ENCODE results near the gene BRD8. TPM values are rescaled to one million over a fixed set of nuclear protein-coding genes. Genes with fewer than 3 reads are reported as not detected.

Gene BRD8
- total and polyA plus RNA-seq, 9 of the 15 experiments (the other 6 are each of a cell fraction or from before 2014, with no cell fraction given), result 54.6 to 163 (median 87.0) TPM

- no peak for TF ChIP-seq CSDE1 (IDR thresholded peaks at IDR 0.05)
These were observed 7.6 kb upstream of the BRD8 start (continued) for GRCh38 chr5:138186002-138186447.

DNA sequence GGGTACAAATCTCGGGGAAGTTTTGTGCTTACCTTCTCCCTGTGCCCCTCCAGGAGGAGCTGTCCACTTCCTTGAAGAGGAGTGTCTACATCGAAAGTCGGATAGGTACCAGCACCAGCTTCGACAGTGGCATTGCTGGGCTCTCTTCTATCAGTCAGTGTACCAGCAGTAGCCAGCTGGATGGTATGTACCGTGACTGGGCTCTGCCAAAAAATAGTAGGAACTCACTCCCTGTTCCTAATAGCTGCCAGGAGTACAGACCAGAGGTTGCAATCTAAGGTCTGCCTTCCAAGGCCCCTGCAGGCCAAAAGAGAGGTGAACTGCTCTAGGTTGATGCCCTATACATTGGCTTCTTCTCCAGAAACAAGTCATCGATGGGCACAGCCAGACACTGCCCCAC, 4.4 kb upstream of the BRD8 start:
- intact Hi-C loops (cut with micrococcal nuclease) (loop anchor here (5.0 kb wide), 1 partner anchor 169 kb away; the partner anchor contains the start of gene KDM3B), in situ Hi-C loops (cut with MboI) (loop anchor here (5.0 to 25.0 kb wide), 2 partner anchors 99 to 229 kb away; no protein-coding TSS in a partner anchor)
- WGBS (ENCODE audit: insufficient coverage, low coverage, missing lambda C conversion rate), result 93% methylated on average over 6 of the region's 6 CpGs
- H3K4me2 ChIP-seq (ENCODE audit: insufficient read depth, low read length), result no peak overlapping the region
- H3K9me3 ChIP-seq (replicated peaks; ENCODE audit: control insufficient read depth, insufficient read depth, low read depth, low read length), result no peaks in the 10 kb centered on the region
- H3K79me2 ChIP-seq (ENCODE audit: control insufficient read depth, insufficient read depth, low read length), result peaks cover 33% of the 10 kb centered on the region
- POLR2A ChIA-PET, result interaction anchor here (0.8 to 1.7 kb wide), 3 partner anchors 9 to 280 kb away, joined by 3 to 5 read pairs (median 3); no protein-coding TSS in a partner anchor
- H2AFZ ChIP-seq (ENCODE audit: low read depth, low read length), result no peak overlapping the region
- TF ChIP-seq SMAD1 (IDR thresholded peaks at IDR 0.05; ENCODE audit: low read depth, low read length, partially characterized antibody) (no peak), TCFL5 (CRISPR knock-in tag; conservative IDR thresholded peaks at IDR 0.05) (no peak), IFI16 (CRISPR knock-in tag; IDR thresholded peaks at IDR 0.05) (no peak), SRF (CRISPR knock-in tag; IDR thresholded peaks at IDR 0.05) (no peak), HLTF (IDR thresholded peaks at IDR 0.05) (no peak), NFIC (IDR thresholded peaks at IDR 0.05) (no peak), TAF15 (IDR thresholded peaks at IDR 0.05; ENCODE audit: low read depth, low read length) (no peak), MAZ (CRISPR knock-in tag; conservative IDR thresholded peaks at IDR 0.05 in 1 of 2, IDR thresholded peaks at IDR 0.05 in 1 of 2) (no peak), HNRNPUL1 (IDR thresholded peaks at IDR 0.05; ENCODE audit: low read length) (no peak), NR1H2 (CRISPR knock-in tag; IDR thresholded peaks at IDR 0.05) (no peak), MBD1 (CRISPR knock-in tag; IDR thresholded peaks at IDR 0.05) (no peak), STAT5A (IDR thresholded peaks at IDR 0.05; ENCODE audit: borderline replicate concordance, low read length) (no peak)
- TF ChIP-seq, protein P1, sequence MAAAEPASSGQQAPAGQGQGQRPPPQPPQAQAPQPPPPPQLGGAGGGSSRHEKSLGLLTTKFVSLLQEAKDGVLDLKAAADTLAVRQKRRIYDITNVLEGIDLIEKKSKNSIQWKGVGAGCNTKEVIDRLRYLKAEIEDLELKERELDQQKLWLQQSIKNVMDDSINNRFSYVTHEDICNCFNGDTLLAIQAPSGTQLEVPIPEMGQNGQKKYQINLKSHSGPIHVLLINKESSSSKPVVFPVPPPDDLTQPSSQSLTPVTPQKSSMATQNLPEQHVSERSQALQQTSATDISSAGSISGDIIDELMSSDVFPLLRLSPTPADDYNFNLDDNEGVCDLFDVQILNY (CRISPR knock-in tag; IDR thresholded peaks at IDR 0.05), result no peak
- TF ChIP-seq, protein P2, sequence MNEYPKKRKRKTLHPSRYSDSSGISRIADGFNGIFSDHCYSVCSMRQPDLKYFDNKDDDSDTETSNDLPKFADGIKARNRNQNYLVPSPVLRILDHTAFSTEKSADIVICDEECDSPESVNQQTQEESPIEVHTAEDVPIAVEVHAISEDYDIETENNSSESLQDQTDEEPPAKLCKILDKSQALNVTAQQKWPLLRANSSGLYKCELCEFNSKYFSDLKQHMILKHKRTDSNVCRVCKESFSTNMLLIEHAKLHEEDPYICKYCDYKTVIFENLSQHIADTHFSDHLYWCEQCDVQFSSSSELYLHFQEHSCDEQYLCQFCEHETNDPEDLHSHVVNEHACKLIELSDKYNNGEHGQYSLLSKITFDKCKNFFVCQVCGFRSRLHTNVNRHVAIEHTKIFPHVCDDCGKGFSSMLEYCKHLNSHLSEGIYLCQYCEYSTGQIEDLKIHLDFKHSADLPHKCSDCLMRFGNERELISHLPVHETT (CRISPR knock-in tag; conservative IDR thresholded peaks at IDR 0.05 in 1 of 2, IDR thresholded peaks at IDR 0.05 in 1 of 2), result no peak
- TF ChIP-seq, protein P3, sequence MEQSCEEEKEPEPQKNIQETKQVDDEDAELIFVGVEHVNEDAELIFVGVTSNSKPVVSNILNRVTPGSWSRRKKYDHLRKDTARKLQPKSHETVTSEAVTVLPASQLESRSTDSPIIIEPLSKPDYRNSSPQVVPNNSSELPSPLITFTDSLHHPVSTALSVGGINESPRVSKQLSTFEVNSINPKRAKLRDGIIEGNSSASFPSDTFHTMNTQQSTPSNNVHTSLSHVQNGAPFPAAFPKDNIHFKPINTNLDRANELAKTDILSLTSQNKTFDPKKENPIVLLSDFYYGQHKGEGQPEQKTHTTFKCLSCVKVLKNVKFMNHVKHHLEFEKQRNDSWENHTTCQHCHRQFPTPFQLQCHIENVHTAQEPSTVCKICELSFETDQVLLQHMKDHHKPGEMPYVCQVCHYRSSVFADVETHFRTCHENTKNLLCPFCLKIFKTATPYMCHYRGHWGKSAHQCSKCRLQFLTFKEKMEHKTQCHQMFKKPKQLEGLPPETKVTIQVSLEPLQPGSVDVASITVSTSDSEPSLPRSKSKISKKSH (CRISPR knock-in tag; IDR thresholded peaks at IDR 0.05), result no peak
- H3K9ac ChIP-seq (ENCODE audit: insufficient read depth in 1 of 2, low read depth in 2 of 2, low read length in 2 of 2), result no peak overlapping the region
- no peaks in the 10 kb centered on the region for H3K27me3 ChIP-seq (ENCODE audit: control insufficient read depth in 2 of 2, insufficient read depth in 2 of 2, low read length in 2 of 2)
- no peak for FAIRE-seq
- peaks cover 72% of the 10 kb centered on the region for H3K36me3 ChIP-seq (ENCODE audit: control insufficient read depth, insufficient read depth, low read length)
- no peak overlapping the region for H3K4me3 ChIP-seq
- no peak for ATAC-seq
- peaks cover 0 to 12% of the 10 kb centered on the region in 2 experiments; a peak in 4 of 5 replicates for H3K4me1 ChIP-seq (replicated peaks in 1 of 2; ENCODE audit: control insufficient read depth in 2 of 2, insufficient read depth in 2 of 2, low read length in 2 of 2)
- no TSS peak for BruUV-seq (replicated peaks)
- CTCF ChIA-PET (ENCODE audit: low intra/inter-chr PET ratio), result no interaction called here
- DNase-seq (ENCODE audit: extremely low read depth in 1 of 4, low spot score in 3 of 4), result no peak
- no peak overlapping the region for H3K27ac ChIP-seq (ENCODE audit: extremely low read depth, low read depth, low read length)
- no peaks in the 10 kb centered on the region for H3K9me1 ChIP-seq (ENCODE audit: control insufficient read depth, insufficient read depth, low read length)
- no peaks in the 10 kb centered on the region for H4K20me1 ChIP-seq (replicated peaks; ENCODE audit: control insufficient read depth, insufficient read depth, low read length)

Data from K562 (cell line).